IMR-90 (cell line): Measurements from ENCODE around the gene CDH23. TPM values are rescaled to one million over a fixed set of nuclear protein-coding genes. Genes with fewer than 3 reads are reported as not detected.

Source experiments
- ATAC-seq: fragments of 200-7000 bp; cut with Tn5 transposase; 2 replicates; pipeline ENCODE4 v1.9.1; 2020; ENCODE audit warnings: low read depth, mild to moderate bottlenecking, moderate library complexity
- BruUV-seq: library from RNA; stranded (reverse); fragments of 400-500 nt; replicated peaks from 2 replicates; lab custom pipeline; 2021; lab: Mats Ljungman, UMichigan
- CTCF ChIA-PET: fragments of 300-600 bp; formaldehyde crosslinking; extraction: SDS; loops from one replicate; lab custom pipeline; 2021; ENCODE audit warnings: antibody characterized with exemption; lab: Yijun Ruan, JAX
- POLR2A ChIA-PET: fragments of 300-600 bp; sonication (Branson Sonifier 250); formaldehyde crosslinking; loops from one replicate; lab custom pipeline; 2022; ENCODE audit warnings: antibody characterized with exemption; ENCODE audit not compliant: unreplicated experiment; lab: Charles Lee
- DNase-seq: peaks from one replicate; pipeline ENCODE4 v3.0.0; 2013
- H2AFZ ChIP-seq: replicated peaks from 2 replicates; pipeline ENCODE3; 2013; ENCODE audit warnings: low read length, mild to moderate bottlenecking; ENCODE audit not compliant: poor library complexity
- H2AK5ac ChIP-seq: 2 replicates; pipeline ENCODE4 v1.6.1; 2013; ENCODE audit warnings: low read depth, low read length, inconsistent platforms
- H2AK9ac ChIP-seq: replicated peaks from 2 replicates; pipeline ENCODE3; 2013; ENCODE audit warnings: mild to moderate bottlenecking, low read depth, low read length, moderate library complexity; ENCODE audit not compliant: poor library complexity
- H2BK120ac ChIP-seq: 2 replicates; pipeline ENCODE4 v1.6.1; 2013; ENCODE audit warnings: low read depth, low read length, inconsistent platforms
- H2BK15ac ChIP-seq: 3 replicates; pipeline ENCODE4 v1.6.1; 2013; ENCODE audit warnings: low read depth, low read length, inconsistent platforms
- H2BK20ac ChIP-seq: 2 replicates; pipeline ENCODE4 v1.6.1; 2013; ENCODE audit warnings: low read depth, mild to moderate bottlenecking, inconsistent platforms, low read length, moderate library complexity
- H2BK5ac ChIP-seq: 2 replicates; pipeline ENCODE4 v1.6.1; 2013; ENCODE audit warnings: mild to moderate bottlenecking, low read depth, low read length, inconsistent platforms; ENCODE audit not compliant: poor library complexity, severe bottlenecking
- H3K14ac ChIP-seq: replicated peaks from 2 replicates; pipeline ENCODE4 v1.6.1; 2013; ENCODE audit warnings: low read depth, low read length, inconsistent platforms
- H3K18ac ChIP-seq: 2 replicates; pipeline ENCODE4 v1.6.1; 2013; ENCODE audit warnings: low read depth, low read length, control low read depth
- H3K23ac ChIP-seq: 2 replicates; pipeline ENCODE4 v1.6.1; 2013; ENCODE audit warnings: low read depth, low read length, inconsistent platforms
- H3K27ac ChIP-seq: 2 replicates; pipeline ENCODE4 v1.5.1; 2013; ENCODE audit warnings: mild to moderate bottlenecking, control low read depth, low read length; ENCODE audit not compliant: insufficient read depth
- H3K27me3 ChIP-seq: 2 replicates; pipeline ENCODE4 v1.6.1; 2013; ENCODE audit warnings: low read length; ENCODE audit not compliant: control insufficient read depth, insufficient read depth
- H3K36me3 ChIP-seq: 2 replicates; pipeline ENCODE4 v1.6.1; 2013; ENCODE audit warnings: low read length, mixed read lengths; ENCODE audit not compliant: control insufficient read depth, insufficient read depth
- H3K4ac ChIP-seq: 2 replicates; pipeline ENCODE4 v1.6.1; 2013; ENCODE audit warnings: low read depth, low read length, inconsistent platforms
- H3K4me1 ChIP-seq: 2 replicates; pipeline ENCODE4 v1.6.1; 2013; ENCODE audit warnings: low read length, mixed read lengths; ENCODE audit not compliant: control insufficient read depth, insufficient read depth
- H3K4me2 ChIP-seq: 2 replicates; pipeline ENCODE4 v1.6.1; 2013; ENCODE audit warnings: low read depth, mild to moderate bottlenecking, control low read depth, low read length, moderate library complexity
- H3K4me3 ChIP-seq: 2 replicates; pipeline ENCODE4 v1.5.1; 2013; ENCODE audit warnings: low read depth, mild to moderate bottlenecking, control low read depth, low read length, moderate library complexity; ENCODE audit not compliant: insufficient read depth
- H3K56ac ChIP-seq: 2 replicates; pipeline ENCODE4 v1.6.1; 2013; ENCODE audit warnings: low read length, inconsistent platforms; ENCODE audit not compliant: insufficient read depth; ENCODE audit errors: extremely low read depth
- H3K79me1 ChIP-seq, 2 experiments: 2 replicates each; pipeline ENCODE4 v1.6.1; 2013; ENCODE audit warnings: low read length in 2 of 2, inconsistent platforms in 1 of 2, low read depth in 1 of 2
- H3K9ac ChIP-seq: 2 replicates; pipeline ENCODE4 v1.6.1; 2013; ENCODE audit warnings: low read depth, low read length, control low read depth
- H3K9me1 ChIP-seq: 2 replicates; pipeline ENCODE4 v1.6.1; 2013; ENCODE audit warnings: low read length, inconsistent platforms; ENCODE audit not compliant: insufficient read depth
- H3K9me3 ChIP-seq: 2 replicates; pipeline ENCODE4 v1.6.1; 2013; ENCODE audit warnings: low read length; ENCODE audit not compliant: control insufficient read depth, insufficient read depth
- H4K20me1 ChIP-seq: 2 replicates; pipeline ENCODE4 v1.6.1; 2013; ENCODE audit warnings: low read length, inconsistent platforms; ENCODE audit not compliant: insufficient read depth
- H4K5ac ChIP-seq: 2 replicates; pipeline ENCODE4 v1.6.1; 2013; ENCODE audit warnings: mild to moderate bottlenecking, low read depth, low read length, control low read depth
- H4K8ac ChIP-seq, 2 experiments: 2 replicates each; pipeline ENCODE4 v1.6.1; 2013; ENCODE audit warnings: low read depth in 2 of 2, low read length in 2 of 2, control low read depth in 1 of 2, inconsistent platforms in 1 of 2
- H4K91ac ChIP-seq: 2 replicates; pipeline ENCODE4 v1.6.1; 2013; ENCODE audit warnings: low read depth, low read length, inconsistent platforms; ENCODE audit not compliant: insufficient read depth
- BHLHE40 ChIP-seq: fragments of 150-350 bp; IDR thresholded peaks from 2 replicates; pipeline ENCODE4 v1.6.1; 2016; ENCODE audit warnings: mild to moderate bottlenecking, low read depth, low read length
- CEBPB ChIP-seq: IDR thresholded peaks from 2 replicates; pipeline ENCODE4 v1.6.1; 2012; ENCODE audit warnings: low read depth, low read length, improper control_type of control experiment
- CHD1 ChIP-seq: IDR thresholded peaks from 2 replicates; pipeline ENCODE4 v1.6.1; 2012; ENCODE audit warnings: low read depth, low read length, improper control_type of control experiment
- ELK1 ChIP-seq: fragments of 150-350 bp; IDR thresholded peaks from 2 replicates; pipeline ENCODE4 v1.6.1; 2016; ENCODE audit warnings: low read depth, mild to moderate bottlenecking, low read length, moderate library complexity, borderline replicate concordance
- FOS ChIP-seq: fragments of 150-350 bp; IDR thresholded peaks from 2 replicates; pipeline ENCODE4 v1.6.1; 2016; ENCODE audit warnings: low read depth, low read length
- MAFK ChIP-seq: IDR thresholded peaks from 2 replicates; pipeline ENCODE4 v1.6.1; 2012; ENCODE audit warnings: low read depth, low read length, improper control_type of control experiment
- MAZ ChIP-seq: IDR thresholded peaks from 2 replicates; pipeline ENCODE4 v1.6.1; 2012; ENCODE audit warnings: low read depth, mild to moderate bottlenecking, low read length, improper control_type of control experiment, moderate library complexity, borderline replicate concordance
- MXI1 ChIP-seq: IDR thresholded peaks from 2 replicates; pipeline ENCODE4 v1.6.1; 2012; ENCODE audit warnings: low read depth, mild to moderate bottlenecking, low read length, moderate library complexity, borderline replicate concordance
- NFE2L2 ChIP-seq: fragments of 150-350 bp; IDR thresholded peaks from 2 replicates; pipeline ENCODE4 v1.6.1; 2016; ENCODE audit warnings: low read depth, mild to moderate bottlenecking, low read length
- POLR2A ChIP-seq: IDR thresholded peaks from 2 replicates; pipeline ENCODE4 v1.6.1; 2012; ENCODE audit warnings: mild to moderate bottlenecking, low read depth, low read length
- RAD21 ChIP-seq: IDR thresholded peaks from 2 replicates; pipeline ENCODE4 v1.6.1; 2012; ENCODE audit warnings: low read length, improper control_type of control experiment
- RCOR1 ChIP-seq: IDR thresholded peaks from 2 replicates; pipeline ENCODE4 v1.6.1; 2012; ENCODE audit warnings: mild to moderate bottlenecking, low read length, improper control_type of control experiment; ENCODE audit not compliant: insufficient replicate concordance
- RFX5 ChIP-seq: IDR thresholded peaks from 2 replicates; pipeline ENCODE4 v1.8.0; 2012; ENCODE audit warnings: low read depth, mild to moderate bottlenecking, low read length, moderate library complexity
- SMC3 ChIP-seq: fragments of 150-350 bp; IDR thresholded peaks from 2 replicates; pipeline ENCODE4 v1.6.1; 2016; ENCODE audit warnings: low read depth, mild to moderate bottlenecking, antibody characterized with exemption, low read length, moderate library complexity
- WGBS, 2 experiments: methylation state at CpG; one replicate each; pipeline versions ENCODE4 v1.1.5 to v1.1.7; 2013; ENCODE audit warnings: missing lambda C conversion rate in 2 of 2; ENCODE audit not compliant: insufficient read length in 1 of 2; ENCODE audit errors: extremely low coverage in 2 of 2; 5-methylcytosine and 5-hydroxymethylcytosine counted together
- dilution Hi-C: fragments of 300-500 bp; cut with HindIII; formaldehyde crosslinking; loops from one replicate; pipeline ENCODE4 v1.14.3; 2018; ENCODE audit warnings: low sequenced_read_pairs; ENCODE audit not compliant: unreplicated experiment
- in situ Hi-C: fragments of 300-500 bp; cut with MboI; formaldehyde crosslinking; loops from 3 replicates; pipeline ENCODE4 v1.14.3; 2019; ENCODE audit warnings: low sequenced_read_pairs, inconsistent platforms, mixed read lengths
- intact Hi-C: fragments of 100-400 bp; cut with micrococcal nuclease; formaldehyde crosslinking; loops from 2 replicates; pipeline ENCODE4 v1.10.0; 2022
- polyA plus RNA-seq, 3 experiments: library from polyadenylated mRNA; depleted of rRNA; stranded (reverse); fragments of >200 nt; gene quantifications; 2 replicates each; pipeline ENCODE4 v1.2.3, GENCODE V29; 2012; ENCODE audit warnings: low replicate concordance in 1 of 3
- total RNA-seq: library from RNA; depleted of rRNA; stranded (reverse); fragments of >200 nt; gene quantifications from 2 replicates; pipeline ENCODE4 v1.2.3, GENCODE V29; 2012
- TF ChIP-seq, protein P1 (sequence below): fragments of 150-350 bp; IDR thresholded peaks from 2 replicates; pipeline ENCODE4 v1.6.1; 2017; ENCODE audit warnings: mild to moderate bottlenecking, antibody characterized with exemption, low read length, low read depth
- TF ChIP-seq, protein P2 (sequence below): conservative IDR thresholded peaks from 2 replicates; pipeline ENCODE4 v1.5.1; 2012; ENCODE audit warnings: mild to moderate bottlenecking, low read depth, low read length, improper control_type of control experiment

Gene CDH23
- total and polyA plus RNA-seq, 2 of the 4 experiments (the other 2 are of a cell fraction), result under 0.01 to 0.03 TPM

DNA sequence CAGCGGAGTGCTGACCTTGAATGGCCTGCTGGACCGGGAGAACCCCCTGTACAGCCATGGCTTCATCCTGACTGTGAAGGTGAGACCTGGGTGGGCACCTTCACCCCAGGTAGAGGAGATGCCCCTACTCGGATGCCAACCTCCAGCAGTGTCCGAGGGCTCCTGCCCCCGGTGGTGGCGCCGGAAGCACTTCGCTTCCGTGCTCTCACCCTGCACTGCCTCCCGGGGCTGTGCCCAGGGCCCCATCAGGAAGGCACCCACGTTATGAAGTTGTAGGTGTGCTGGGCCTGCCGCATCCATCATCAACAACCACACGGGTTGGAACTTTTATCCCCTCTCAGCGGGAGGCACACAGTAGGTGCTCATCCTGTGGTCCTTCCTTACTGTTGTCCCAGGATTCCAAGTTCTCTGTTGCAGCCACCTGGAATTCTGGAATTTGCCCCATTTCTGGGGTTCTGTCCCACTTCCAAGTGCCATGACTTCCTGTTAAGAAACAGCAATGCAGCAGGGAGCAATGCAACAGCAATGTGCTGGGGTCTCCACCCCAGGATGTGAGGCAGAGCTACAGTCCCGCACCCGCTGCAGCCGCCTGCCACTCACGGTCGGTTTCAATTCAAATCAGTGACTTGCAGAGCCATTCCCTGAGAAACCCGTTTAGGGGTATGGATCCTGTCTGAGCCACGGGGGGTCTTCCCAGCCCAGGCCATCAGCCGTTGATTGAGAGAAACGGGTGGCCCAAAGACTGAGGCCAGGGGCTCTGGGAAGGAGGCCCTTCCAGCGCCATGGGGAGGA lies 219.0 kb downstream of the CDH23 start:
- H3K9me3 ChIP-seq, result no peaks in the 10 kb centered on the region; the same call in 1 of the 2 replicates
- no peak overlapping the region for H3K27ac ChIP-seq
- H3K79me1 ChIP-seq, result no peaks in the 10 kb centered on the region
- H4K8ac ChIP-seq, result no peak overlapping the region
- no peak overlapping the region for H4K5ac ChIP-seq
- no peak for ATAC-seq
- no peak overlapping the region for H3K9ac ChIP-seq
- H2BK5ac ChIP-seq, result no peak overlapping the region
- H3K18ac ChIP-seq, result no peak overlapping the region
- CTCF ChIA-PET, result no interaction called here
- no peak overlapping the region for H2BK20ac ChIP-seq
- POLR2A ChIA-PET, result no interaction called here
- no peak overlapping the region for H3K23ac ChIP-seq
- no peak overlapping the region for H3K4ac ChIP-seq
- H2BK15ac ChIP-seq, result no peak overlapping the region
- H3K4me2 ChIP-seq, result no peak overlapping the region
- no peak overlapping the region for H3K4me3 ChIP-seq
- no peak overlapping the region for H2AFZ ChIP-seq
- intact Hi-C loops (no loop called here), in situ Hi-C loops (no loop called here), dilution Hi-C loops (no loop called here)
- no peaks in the 10 kb centered on the region for H3K4me1 ChIP-seq
- WGBS, 2 experiments, result 83% methylated on average over 8 of the region's 24 CpGs; no CpG with 5 or more reads in 1 of the 2 experiments
- no peak overlapping the region for H3K14ac ChIP-seq
- H3K9me1 ChIP-seq, result no peaks in the 10 kb centered on the region
- H3K27me3 ChIP-seq, result peaks cover 31% of the 10 kb centered on the region
- H3K36me3 ChIP-seq, result no peaks in the 10 kb centered on the region
- TF ChIP-seq CHD1, result no peak
- TF ChIP-seq RCOR1, result no peak
- TF ChIP-seq, protein P1, sequence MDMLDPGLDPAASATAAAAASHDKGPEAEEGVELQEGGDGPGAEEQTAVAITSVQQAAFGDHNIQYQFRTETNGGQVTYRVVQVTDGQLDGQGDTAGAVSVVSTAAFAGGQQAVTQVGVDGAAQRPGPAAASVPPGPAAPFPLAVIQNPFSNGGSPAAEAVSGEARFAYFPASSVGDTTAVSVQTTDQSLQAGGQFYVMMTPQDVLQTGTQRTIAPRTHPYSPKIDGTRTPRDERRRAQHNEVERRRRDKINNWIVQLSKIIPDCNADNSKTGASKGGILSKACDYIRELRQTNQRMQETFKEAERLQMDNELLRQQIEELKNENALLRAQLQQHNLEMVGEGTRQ, result no peak
- no peak for TF ChIP-seq NFE2L2
- TF ChIP-seq, protein P2, sequence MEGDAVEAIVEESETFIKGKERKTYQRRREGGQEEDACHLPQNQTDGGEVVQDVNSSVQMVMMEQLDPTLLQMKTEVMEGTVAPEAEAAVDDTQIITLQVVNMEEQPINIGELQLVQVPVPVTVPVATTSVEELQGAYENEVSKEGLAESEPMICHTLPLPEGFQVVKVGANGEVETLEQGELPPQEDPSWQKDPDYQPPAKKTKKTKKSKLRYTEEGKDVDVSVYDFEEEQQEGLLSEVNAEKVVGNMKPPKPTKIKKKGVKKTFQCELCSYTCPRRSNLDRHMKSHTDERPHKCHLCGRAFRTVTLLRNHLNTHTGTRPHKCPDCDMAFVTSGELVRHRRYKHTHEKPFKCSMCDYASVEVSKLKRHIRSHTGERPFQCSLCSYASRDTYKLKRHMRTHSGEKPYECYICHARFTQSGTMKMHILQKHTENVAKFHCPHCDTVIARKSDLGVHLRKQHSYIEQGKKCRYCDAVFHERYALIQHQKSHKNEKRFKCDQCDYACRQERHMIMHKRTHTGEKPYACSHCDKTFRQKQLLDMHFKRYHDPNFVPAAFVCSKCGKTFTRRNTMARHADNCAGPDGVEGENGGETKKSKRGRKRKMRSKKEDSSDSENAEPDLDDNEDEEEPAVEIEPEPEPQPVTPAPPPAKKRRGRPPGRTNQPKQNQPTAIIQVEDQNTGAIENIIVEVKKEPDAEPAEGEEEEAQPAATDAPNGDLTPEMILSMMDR, result no peak
- no peak for TF ChIP-seq SMC3
- no peak for TF ChIP-seq ELK1
- TF ChIP-seq RFX5, result no peak
- TF ChIP-seq RAD21, result no peak
- TF ChIP-seq CEBPB, result no peak
- no peak for TF ChIP-seq BHLHE40
- TF ChIP-seq POLR2A, result no peak
- TF ChIP-seq FOS, result no peak
- no peak for TF ChIP-seq MXI1
- TF ChIP-seq MAZ, result no peak
- TF ChIP-seq MAFK, result no peak
- BruUV-seq, result no TSS peak
- H2AK9ac ChIP-seq, result no peak overlapping the region
- no peak overlapping the region for H4K91ac ChIP-seq
- H3K56ac ChIP-seq, result no peak overlapping the region
- H2AK5ac ChIP-seq, result no peak overlapping the region
- DNase-seq, result no peak
- no peak overlapping the region for H2BK120ac ChIP-seq
- no peaks in the 10 kb centered on the region for H4K20me1 ChIP-seq
